Activated naive CD4-positive, alpha-beta T cell (primary cell): ENCODE results near the gene PIGU.

Source experiments
- DNase-seq, 4 experiments: peaks; one replicate each; lab custom pipeline; 2025; lab: John Stamatoyannopoulos, UW

Gene PIGU

DNA sequence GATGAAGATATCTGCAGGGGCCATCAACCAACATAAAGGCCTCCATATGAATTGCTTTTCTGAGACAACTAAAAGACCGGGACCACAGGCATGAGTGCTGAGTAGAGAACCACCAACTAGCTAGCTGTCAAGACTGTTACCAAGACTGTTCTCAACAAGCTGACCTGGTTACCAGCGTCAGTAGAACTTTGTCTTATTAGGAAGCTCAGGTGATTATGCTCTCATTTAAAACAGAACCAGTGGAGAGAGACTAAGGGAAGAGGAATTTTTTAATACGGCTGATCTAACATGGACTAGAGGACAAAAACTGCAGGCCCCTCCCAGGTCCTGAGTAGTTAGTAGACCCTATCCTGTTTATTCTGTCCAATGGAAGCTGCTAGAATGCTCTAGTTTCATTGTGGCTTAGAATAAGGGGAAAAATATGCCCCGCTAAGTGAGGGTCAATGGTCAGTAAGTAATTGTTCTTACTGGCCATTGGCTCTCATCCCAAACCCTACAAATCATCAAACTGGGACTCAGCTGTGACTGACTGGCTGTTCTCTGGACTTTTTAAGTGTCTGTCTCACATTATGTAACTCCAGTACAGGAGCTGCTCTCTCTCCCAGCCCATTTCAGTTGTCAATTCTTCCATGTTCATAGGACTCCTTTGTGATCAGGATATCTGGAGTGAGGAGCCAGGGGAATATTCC lies 164.5 kb downstream of the PIGU start:
- no peak for DNase-seq

DNA sequence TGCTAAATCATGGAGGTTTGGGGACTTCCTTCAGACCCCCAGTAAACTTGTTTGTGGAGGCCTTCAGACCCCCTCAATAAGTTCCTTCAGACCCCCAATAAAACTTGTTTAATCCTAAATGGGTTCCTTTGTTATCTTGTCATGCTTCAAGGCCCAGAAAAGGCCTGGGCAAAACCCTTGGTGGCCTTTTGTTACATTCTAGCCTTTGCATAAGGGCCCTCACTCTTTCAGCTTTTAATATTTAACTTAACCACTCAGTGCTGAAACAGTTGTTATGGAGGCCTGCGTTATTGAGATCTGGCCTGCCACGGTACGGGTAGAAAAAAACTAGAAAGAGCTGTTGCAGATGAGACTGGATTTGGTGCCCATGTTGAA lies 165.0 kb downstream of the PIGU start:
- DNase-seq = no peak

DNA sequence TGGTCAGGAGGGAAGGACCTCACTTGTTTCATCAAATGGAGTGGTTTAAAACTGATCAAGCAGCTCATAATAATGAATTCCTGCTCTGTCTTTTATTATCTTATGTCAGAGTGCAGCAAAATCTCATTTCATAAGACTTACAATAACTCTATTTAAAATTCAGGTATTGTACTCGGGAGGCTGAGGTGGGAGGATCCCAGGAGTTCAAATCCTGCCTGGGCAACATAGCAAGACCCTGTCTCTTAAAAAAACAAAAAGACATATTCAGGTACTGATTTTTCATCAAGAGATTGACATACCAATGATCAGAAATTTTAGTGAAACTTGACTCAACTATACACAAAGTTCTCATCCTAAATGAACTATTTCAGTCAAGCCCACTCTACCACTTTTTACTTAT lies 166.3 kb downstream of the PIGU start:
- DNase-seq = no peak
